Measurements from ENCODE around the gene OR2Y1. TPM values are rescaled to one million over a fixed set of nuclear protein-coding genes. Genes with fewer than 3 reads are reported as not detected.

The OR2Y1 gene
- total RNA-seq: not detected

GRCh38 chr5:180739958-180740357, at the start of gene OR2Y1:
OR2Y1 (minus strand) TSS chr5:180740058; CDS start chr5:180740058, 0 bp downstream.

Other genes with a start within 250 kb of the OR2Y1 start
- 10 to 100 TPM; 32.8 to 35.5 TPM for gene CNOT6, start 245.7 kb downstream of the OR2Y1 start, total RNA-seq
- not detected for gene SCGB3A1, start 148.6 kb downstream of the OR2Y1 start, total RNA-seq
- 1 to 10 TPM; 1.3 to 1.4 TPM for gene FLT4, start 90.5 kb downstream of the OR2Y1 start, total RNA-seq
- 100 to 1,000 TPM; 176 to 184 TPM for gene MGAT1, start 62.7 kb upstream of the OR2Y1 start, total RNA-seq
- gene ZFP62, start 121.2 kb upstream of the OR2Y1 start, total RNA-seq: 10 to 100 TPM; 31.0 to 32.8 TPM
- gene BTNL8, start 159.1 kb upstream of the OR2Y1 start, total RNA-seq: not detected
- gene BTNL3, start 248.8 kb upstream of the OR2Y1 start, total RNA-seq: not detected

All from activated naive CD4-positive, alpha-beta T cell treated with anti-CD3 and anti-CD28 coated beads, Interleukin-2, amount 10 ng/mL, durations not matched to agents 5 hours and 36 hours (primary cell).